Sigmoid colon (tissue), 7 donors: Measurements from ENCODE around the gene GLP1R. TPM values are rescaled to one million over a fixed set of nuclear protein-coding genes. Genes with fewer than 3 reads are reported as not detected.

Source experiments
- DNase-seq: peaks from one replicate; pipeline ENCODE4 v3.0.0-alpha.2; 2019
- H3K27ac ChIP-seq, 4 donors: fragments of 200-600 bp; sonication (generic); one replicate each; pipeline ENCODE4 v1.5.1; 2016 to 2019; ENCODE audit warnings: mild to moderate bottlenecking in 1 of 4
- H3K27me3 ChIP-seq, 3 donors: fragments of 200-600 bp; sonication (generic); one replicate each; pipeline ENCODE4 v1.5.1; 2019; ENCODE audit warnings: mild to moderate bottlenecking in 1 of 3
- H3K36me3 ChIP-seq, 4 donors: fragments of 200-600 bp; sonication (generic); one replicate each; pipeline ENCODE4 v1.5.1; 2016 to 2019
- H3K4me1 ChIP-seq, 4 donors: fragments of 200-600 bp; sonication (generic); one replicate each; pipeline ENCODE4 v1.5.1; 2017 to 2019
- H3K4me3 ChIP-seq, 4 donors: fragments of 200-600 bp; sonication (generic); one replicate each; pipeline ENCODE4 v1.5.1; 2017 to 2019; ENCODE audit warnings: mild to moderate bottlenecking in 2 of 4, moderate library complexity in 1 of 4
- H3K9me3 ChIP-seq, 4 donors: fragments of 200-600 bp in 3 of 4; sonication (generic) in 3 of 4; one replicate each; pipeline versions ENCODE4 v1.5.1 to v1.6.1; 2013 to 2019
- CTCF ChIP-seq, 4 experiments: fragments of 450-650 bp in 3 of 4; fragments of 200-600 bp in 1 of 4; IDR thresholded peaks; one replicate each; pipeline ENCODE4 v1.5.1; 2016 to 2019; ENCODE audit warnings: antibody characterized with exemption in 4 of 4, mild to moderate bottlenecking in 3 of 4, moderate library complexity in 2 of 4
- EP300 ChIP-seq, 4 donors: sonication (generic); formaldehyde crosslinking; IDR thresholded peaks; one replicate each; pipeline ENCODE4 v1.6.1; 2017; ENCODE audit warnings: antibody characterized with exemption in 4 of 4
- POLR2A ChIP-seq, 2 donors: fragments of 450-650 bp; IDR thresholded peaks; one replicate each; pipeline ENCODE4 v1.6.1; 2016; ENCODE audit warnings: antibody characterized with exemption in 2 of 2, mild to moderate bottlenecking in 2 of 2, moderate library complexity in 2 of 2
- POLR2AphosphoS5 ChIP-seq, 4 donors: sonication (generic); formaldehyde crosslinking; IDR thresholded peaks; one replicate each; pipeline ENCODE4 v1.6.1; 2017; ENCODE audit warnings: antibody characterized with exemption in 4 of 4
- WGBS, 2 donors: extraction: QIAGEN DNeasy Blood & Tissue Kit; methylation state at CpG; one replicate each; pipeline ENCODE4 v1.1.7; 2013; 5-methylcytosine and 5-hydroxymethylcytosine counted together
- intact Hi-C: fragments of 100-400 bp; cut with DNase I; formaldehyde crosslinking; loops from one replicate; pipeline ENCODE4 v1.15.1; 2023
- polyA plus RNA-seq, 3 donors: library from polyadenylated mRNA; stranded (reverse); fragments of 200-250 nt; gene quantifications; one replicate each; pipeline ENCODE4 v1.2.3, GENCODE V29; 2013
- total RNA-seq, 4 donors: library from RNA; depleted of rRNA; stranded (reverse); fragments of >200 nt; gene quantifications; one replicate each; pipeline ENCODE4 v1.1.0, GENCODE V29; 2016
- donor health status: healthy with polysubstance abuse.
- donor health status: Bipolar disorder and iron deficiency.
- donor health status: healthy.

Gene GLP1R
- total and polyA plus RNA-seq, 7 donors: 0.06 to 0.14 TPM; not detected in 5

- no peak for TF ChIP-seq CTCF (IDR thresholded peaks at IDR 0.05)
- no peak for TF ChIP-seq POLR2AphosphoS5 (IDR thresholded peaks at IDR 0.05)
- TF ChIP-seq POLR2A (IDR thresholded peaks at IDR 0.05): no peak
- no peak for TF ChIP-seq EP300 (IDR thresholded peaks at IDR 0.05)
- Histone ChIP-seq H3K4me3 (no peak overlapping the region), H3K27ac (no peak overlapping the region), H3K4me1 (no peaks in the 10 kb centered on the region), H3K9me3 (no peaks in the 10 kb centered on the region), H3K36me3 (no peaks in the 10 kb centered on the region), H3K27me3 (no peaks in the 10 kb centered on the region)
- intact Hi-C loops: no loop called here
- no peak for DNase-seq
- WGBS, 2 donors: 87 to 88% methylated on average over 11 of the region's 11 CpGs
Measured at GRCh38 chr6:39077882-39078594, 29.5 kb downstream of the GLP1R start.

- 76 to 92% methylated on average over 3 of the region's 3 CpGs for WGBS, 2 donors
- no peaks in the 10 kb centered on the region for H3K9me3 ChIP-seq
- intact Hi-C loops: no loop called here
- no peak overlapping the region for H3K4me3 ChIP-seq
- TF ChIP-seq EP300 (IDR thresholded peaks at IDR 0.05) (no peak), CTCF (IDR thresholded peaks at IDR 0.05) (no peak), POLR2AphosphoS5 (IDR thresholded peaks at IDR 0.05) (no peak), POLR2A (IDR thresholded peaks at IDR 0.05) (no peak)
- DNase-seq: no peak
- no peaks in the 10 kb centered on the region for H3K36me3 ChIP-seq
- H3K4me1 ChIP-seq: no peaks in the 10 kb centered on the region
- no peaks in the 10 kb centered on the region for H3K27me3 ChIP-seq
- no peak overlapping the region for H3K27ac ChIP-seq
Measured at GRCh38 chr6:39078695-39079094, 30.1 kb downstream of the GLP1R start.

- no peak overlapping the region for H3K27ac ChIP-seq
- no peak for DNase-seq
- no peaks in the 10 kb centered on the region for H3K9me3 ChIP-seq
- TF ChIP-seq CTCF (IDR thresholded peaks at IDR 0.05): no peak
- no peak for TF ChIP-seq POLR2A (IDR thresholded peaks at IDR 0.05)
- no peak for TF ChIP-seq POLR2AphosphoS5 (IDR thresholded peaks at IDR 0.05)
- no peak for TF ChIP-seq EP300 (IDR thresholded peaks at IDR 0.05)
- H3K36me3 ChIP-seq: no peaks in the 10 kb centered on the region
- WGBS, 2 donors: 87 to 88% methylated on average over 8 of the region's 8 CpGs
- intact Hi-C loops: no loop called here
- H3K4me1 ChIP-seq: peaks cover 0 to 5% (median 4%) of the 10 kb centered on the region in 4 donors
- no peaks in the 10 kb centered on the region for H3K27me3 ChIP-seq
- H3K4me3 ChIP-seq: no peak overlapping the region
Measured at GRCh38 chr6:39079197-39080125, 30.9 kb downstream of the GLP1R start.

- Histone ChIP-seq H3K9me3 (no peaks in the 10 kb centered on the region), H3K36me3 (no peaks in the 10 kb centered on the region), H3K27ac (no peak overlapping the region), H3K4me3 (no peak overlapping the region), H3K4me1 (peaks cover 0 to 13% (median 6%) of the 10 kb centered on the region in 4 donors), H3K27me3 (no peaks in the 10 kb centered on the region)
- WGBS, 2 donors: 74 to 86% methylated on average over 5 of the region's 5 CpGs
- no peak for DNase-seq
- intact Hi-C loops: no loop called here
- no peak for TF ChIP-seq CTCF (IDR thresholded peaks at IDR 0.05)
- TF ChIP-seq POLR2A (IDR thresholded peaks at IDR 0.05): no peak
- TF ChIP-seq POLR2AphosphoS5 (IDR thresholded peaks at IDR 0.05): no peak
- TF ChIP-seq EP300 (IDR thresholded peaks at IDR 0.05): no peak
Measured at GRCh38 chr6:39080246-39080875, 31.8 kb downstream of the GLP1R start.
